Activated CD8-positive, alpha-beta T cell treated with anti-CD3 and anti-CD28 coated beads for 36 hours (primary cell): ENCODE results near the gene DSG3. TPM values are rescaled to one million over a fixed set of nuclear protein-coding genes. Genes with fewer than 3 reads are reported as not detected.

Source experiments
- ATAC-seq: fragments of 200-7000 bp; cut with Tn5 transposase; one replicate; pipeline ENCODE4 v1.10.0; 2021; ENCODE audit warnings: mild to moderate bottlenecking, moderate library complexity
- CTCF ChIA-PET: fragments of 350-600 bp; sonication (Branson Sonifier 250); formaldehyde crosslinking; loops from one replicate; lab custom pipeline; 2021; ENCODE audit warnings: antibody characterized with exemption; lab: Charles Lee
- POLR2A ChIA-PET: fragments of 350-600 bp; sonication (Branson Sonifier 250); formaldehyde crosslinking; loops from one replicate; lab custom pipeline; 2021; ENCODE audit warnings: antibody characterized with exemption; lab: Charles Lee
- DNase-seq: peaks from one replicate; pipeline ENCODE4 v3.0.0-alpha.2; 2020
- H3K27ac Mint-ChIP-seq: one replicate; pipeline ENCODE4 v1.8.0; 2021; ENCODE audit warnings: mild to moderate bottlenecking, mixed read lengths
- H3K27me3 Mint-ChIP-seq: one replicate; pipeline ENCODE4 v1.8.0; 2021; ENCODE audit warnings: mixed read lengths
- H3K36me3 Mint-ChIP-seq: one replicate; pipeline ENCODE4 v1.8.0; 2021; ENCODE audit warnings: low read depth, mixed read lengths
- H3K4me1 Mint-ChIP-seq: one replicate; pipeline ENCODE4 v1.8.0; 2021; ENCODE audit warnings: low read depth, mixed read lengths
- H3K4me3 Mint-ChIP-seq: one replicate; pipeline ENCODE4 v1.8.0; 2021; ENCODE audit warnings: mild to moderate bottlenecking, moderate library complexity, mixed read lengths
- H3K9me3 Mint-ChIP-seq: one replicate; pipeline ENCODE4 v1.8.0; 2021; ENCODE audit warnings: mixed read lengths
- CTCF ChIP-seq: fragments of 200-600 bp; IDR thresholded peaks from one replicate; pipeline ENCODE4 v1.8.0; 2022; ENCODE audit warnings: antibody characterized with exemption, mild to moderate bottlenecking
- intact Hi-C: fragments of 100-400 bp; cut with micrococcal nuclease; formaldehyde crosslinking; loops from one replicate; pipeline ENCODE4 v1.10.0; 2022
- total RNA-seq, 2 experiments: library from RNA; stranded (reverse); gene quantifications; one replicate each; pipeline ENCODE4 v1.2.3, GENCODE V29; 2021

The DSG3 gene
- total RNA-seq, 2 experiments from 2014 or later, result not detected

DNA sequence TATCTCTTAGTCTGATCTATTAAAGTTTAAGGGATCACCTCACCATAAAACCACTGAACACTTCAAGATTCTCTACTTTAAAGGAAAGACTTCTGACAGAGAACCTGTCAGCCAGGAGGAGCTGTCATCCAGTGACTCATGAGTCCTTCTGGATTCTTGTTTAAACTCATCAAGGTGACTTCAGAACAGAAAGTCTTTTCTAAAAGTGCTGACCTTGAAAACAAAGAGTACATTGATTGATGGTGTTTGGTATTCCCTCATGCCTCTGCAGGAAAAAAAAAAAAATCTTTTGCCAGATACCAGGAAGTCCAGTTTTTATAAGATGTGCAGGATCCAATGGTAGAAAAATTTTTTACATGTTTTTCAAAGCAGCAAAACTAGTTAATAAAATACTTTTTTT, 62.8 kb downstream of the DSG3 start:
- H3K4me3 Mint-ChIP-seq, result no peak overlapping the region
- no peak for DNase-seq
- H3K27me3 Mint-ChIP-seq, result no peaks in the 10 kb centered on the region
- ChIA-PET POLR2A (no interaction called here), CTCF (no interaction called here)
- H3K9me3 Mint-ChIP-seq, result no peaks in the 10 kb centered on the region
- no peak for ATAC-seq
- intact Hi-C loops, result no loop called here
- H3K36me3 Mint-ChIP-seq, result no peaks in the 10 kb centered on the region
- no peaks in the 10 kb centered on the region for H3K4me1 Mint-ChIP-seq
- no peak overlapping the region for H3K27ac Mint-ChIP-seq
- TF ChIP-seq CTCF, result no peak

- Mint-ChIP-seq H3K9me3 (no peaks in the 10 kb centered on the region), H3K4me3 (no peak overlapping the region), H3K27me3 (no peaks in the 10 kb centered on the region), H3K36me3 (no peaks in the 10 kb centered on the region), H3K4me1 (no peaks in the 10 kb centered on the region), H3K27ac (no peak overlapping the region)
- DNase-seq (no peak), ATAC-seq (no peak)
- no peak for TF ChIP-seq CTCF
- intact Hi-C loops, result no loop called here
- POLR2A ChIA-PET, result no interaction called here
- CTCF ChIA-PET, result no interaction called here
Observed at GRCh38 chr18:31511098-31511497, 63.6 kb downstream of the DSG3 start.

DNA sequence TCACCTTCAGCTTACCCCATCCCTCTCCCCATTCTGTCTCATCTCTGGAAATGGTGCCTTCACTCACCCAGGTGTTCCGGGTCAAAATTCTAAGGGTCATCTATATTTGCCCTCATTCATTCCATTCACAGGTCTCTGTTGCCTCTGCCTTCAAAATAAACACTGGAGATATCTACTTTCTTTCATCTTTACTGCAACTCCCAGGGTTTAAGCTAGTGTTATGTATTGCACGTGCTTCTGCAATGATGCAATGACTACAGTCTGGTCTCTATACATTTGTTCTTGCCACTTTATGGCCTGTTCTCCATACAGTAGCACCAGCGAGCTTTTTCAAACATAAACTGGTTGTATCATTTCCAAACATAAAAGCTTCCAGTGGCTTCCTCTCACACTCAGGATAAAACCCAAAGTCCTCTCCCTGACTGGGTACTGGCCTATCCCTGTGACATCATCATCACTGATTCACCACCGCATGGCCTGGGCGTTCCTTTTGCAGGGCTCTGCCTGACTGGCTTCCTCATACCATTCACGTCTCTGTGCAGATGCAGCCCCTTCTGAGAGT, 64.7 kb downstream of the DSG3 start:
- Mint-ChIP-seq H3K4me1 (no peaks in the 10 kb centered on the region), H3K27ac (no peak overlapping the region), H3K4me3 (no peak overlapping the region), H3K9me3 (no peaks in the 10 kb centered on the region), H3K36me3 (no peaks in the 10 kb centered on the region), H3K27me3 (no peaks in the 10 kb centered on the region)
- CTCF ChIA-PET, result no interaction called here
- POLR2A ChIA-PET, result no interaction called here
- no peak for TF ChIP-seq CTCF
- ATAC-seq (no peak), DNase-seq (no peak)
- intact Hi-C loops, result no loop called here

DNA sequence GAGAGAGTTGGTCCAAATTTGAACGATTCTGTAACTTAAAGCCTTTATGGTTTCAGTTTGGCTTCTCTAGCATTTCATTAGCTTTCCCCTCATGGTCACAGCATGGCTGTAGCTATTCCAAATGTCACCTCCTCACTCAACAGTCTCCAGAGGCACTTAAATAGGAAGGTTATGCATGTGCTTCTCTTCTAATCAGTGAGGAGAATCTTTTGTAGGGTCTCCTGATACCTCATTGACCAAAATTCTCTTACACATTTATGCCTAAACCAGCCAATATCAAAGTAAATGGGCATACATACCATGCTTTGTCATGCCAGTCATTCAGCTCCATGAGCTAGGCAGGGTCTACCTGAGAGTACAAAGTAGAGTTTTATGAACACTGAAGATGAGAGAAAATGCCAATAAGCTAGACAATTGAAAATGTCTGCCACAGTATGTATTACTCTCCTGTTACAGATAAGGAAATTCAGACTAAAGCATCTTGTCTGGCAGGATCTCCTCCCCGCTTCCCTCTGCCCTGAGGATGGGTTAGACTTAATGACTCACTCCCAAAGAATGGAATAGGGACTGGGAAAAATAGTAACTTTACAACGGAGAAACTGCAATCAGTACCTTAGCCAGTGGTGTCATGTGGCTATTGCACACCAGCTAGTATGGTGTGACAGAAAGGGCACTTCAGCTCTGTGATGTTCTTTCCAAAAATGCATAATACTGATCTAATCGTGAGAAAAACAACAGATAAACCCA, 65.8 kb downstream of the DSG3 start:
- no peak overlapping the region for H3K27ac Mint-ChIP-seq
- no peaks in the 10 kb centered on the region for H3K36me3 Mint-ChIP-seq
- intact Hi-C loops, result no loop called here
- TF ChIP-seq CTCF, result no peak
- H3K4me3 Mint-ChIP-seq, result no peak overlapping the region
- no peaks in the 10 kb centered on the region for H3K9me3 Mint-ChIP-seq
- no peaks in the 10 kb centered on the region for H3K4me1 Mint-ChIP-seq
- POLR2A ChIA-PET, result no interaction called here
- DNase-seq, result no peak
- H3K27me3 Mint-ChIP-seq, result no peaks in the 10 kb centered on the region
- ATAC-seq, result no peak
- CTCF ChIA-PET, result interaction anchor here (0.9 kb wide), 1 partner anchor 89 kb away, joined by 3 read pairs; no protein-coding TSS in a partner anchor

DNA sequence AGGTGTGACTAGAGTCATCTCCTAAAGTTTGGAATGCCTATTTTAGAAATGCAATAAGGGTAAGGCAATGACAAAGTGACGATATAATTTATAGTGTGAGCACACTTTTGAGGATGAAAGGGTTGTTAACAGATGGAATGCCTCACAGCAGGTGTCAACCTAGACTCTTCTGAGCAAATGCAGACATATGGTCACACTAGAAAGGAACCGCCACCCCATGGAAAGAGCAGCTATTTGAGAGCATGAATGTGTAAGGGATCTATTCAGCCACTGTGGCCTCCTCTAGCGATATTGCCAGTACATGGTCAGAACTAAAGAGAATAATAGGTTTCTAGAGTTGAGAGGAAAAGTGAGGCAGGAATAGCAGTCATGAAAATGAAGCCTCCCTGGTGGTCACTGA, 68.9 kb downstream of the DSG3 start:
- no peak for ATAC-seq
- ChIA-PET CTCF (no interaction called here), POLR2A (no interaction called here)
- no peaks in the 10 kb centered on the region for H3K9me3 Mint-ChIP-seq
- H3K36me3 Mint-ChIP-seq, result no peaks in the 10 kb centered on the region
- intact Hi-C loops, result no loop called here
- H3K4me1 Mint-ChIP-seq, result no peaks in the 10 kb centered on the region
- no peak overlapping the region for H3K27ac Mint-ChIP-seq
- no peaks in the 10 kb centered on the region for H3K27me3 Mint-ChIP-seq
- no peak for DNase-seq
- no peak for TF ChIP-seq CTCF
- H3K4me3 Mint-ChIP-seq, result no peak overlapping the region
